IMR-90 (cell line): ENCODE results near the gene SFTPD. TPM values are rescaled to one million over a fixed set of nuclear protein-coding genes. Genes with fewer than 3 reads are reported as not detected.

Source experiments
- ATAC-seq: fragments of 200-7000 bp; cut with Tn5 transposase; 2 replicates; pipeline ENCODE4 v1.9.1; 2020; ENCODE audit warnings: low read depth, mild to moderate bottlenecking, moderate library complexity
- BruUV-seq: library from RNA; stranded (reverse); fragments of 400-500 nt; replicated peaks from 2 replicates; lab custom pipeline; 2021; lab: Mats Ljungman, UMichigan
- CTCF ChIA-PET: fragments of 300-600 bp; formaldehyde crosslinking; extraction: SDS; loops from one replicate; lab custom pipeline; 2021; ENCODE audit warnings: antibody characterized with exemption; lab: Yijun Ruan, JAX
- POLR2A ChIA-PET: fragments of 300-600 bp; sonication (Branson Sonifier 250); formaldehyde crosslinking; loops from one replicate; lab custom pipeline; 2022; ENCODE audit warnings: antibody characterized with exemption; ENCODE audit not compliant: unreplicated experiment; lab: Charles Lee
- DNase-seq: peaks from one replicate; pipeline ENCODE4 v3.0.0; 2013
- H2AFZ ChIP-seq: replicated peaks from 2 replicates; pipeline ENCODE3; 2013; ENCODE audit warnings: low read length, mild to moderate bottlenecking; ENCODE audit not compliant: poor library complexity
- H2AK5ac ChIP-seq: 2 replicates; pipeline ENCODE4 v1.6.1; 2013; ENCODE audit warnings: low read depth, low read length, inconsistent platforms
- H2AK9ac ChIP-seq: replicated peaks from 2 replicates; pipeline ENCODE3; 2013; ENCODE audit warnings: mild to moderate bottlenecking, low read depth, low read length, moderate library complexity; ENCODE audit not compliant: poor library complexity
- H2BK120ac ChIP-seq: 2 replicates; pipeline ENCODE4 v1.6.1; 2013; ENCODE audit warnings: low read depth, low read length, inconsistent platforms
- H2BK15ac ChIP-seq: 3 replicates; pipeline ENCODE4 v1.6.1; 2013; ENCODE audit warnings: low read depth, low read length, inconsistent platforms
- H2BK20ac ChIP-seq: 2 replicates; pipeline ENCODE4 v1.6.1; 2013; ENCODE audit warnings: low read depth, mild to moderate bottlenecking, inconsistent platforms, low read length, moderate library complexity
- H2BK5ac ChIP-seq: 2 replicates; pipeline ENCODE4 v1.6.1; 2013; ENCODE audit warnings: mild to moderate bottlenecking, low read depth, low read length, inconsistent platforms; ENCODE audit not compliant: poor library complexity, severe bottlenecking
- H3K14ac ChIP-seq: replicated peaks from 2 replicates; pipeline ENCODE4 v1.6.1; 2013; ENCODE audit warnings: low read depth, low read length, inconsistent platforms
- H3K18ac ChIP-seq: 2 replicates; pipeline ENCODE4 v1.6.1; 2013; ENCODE audit warnings: low read depth, low read length, control low read depth
- H3K23ac ChIP-seq: 2 replicates; pipeline ENCODE4 v1.6.1; 2013; ENCODE audit warnings: low read depth, low read length, inconsistent platforms
- H3K27ac ChIP-seq: 2 replicates; pipeline ENCODE4 v1.5.1; 2013; ENCODE audit warnings: mild to moderate bottlenecking, control low read depth, low read length; ENCODE audit not compliant: insufficient read depth
- H3K27me3 ChIP-seq: 2 replicates; pipeline ENCODE4 v1.6.1; 2013; ENCODE audit warnings: low read length; ENCODE audit not compliant: control insufficient read depth, insufficient read depth
- H3K36me3 ChIP-seq: 2 replicates; pipeline ENCODE4 v1.6.1; 2013; ENCODE audit warnings: low read length, mixed read lengths; ENCODE audit not compliant: control insufficient read depth, insufficient read depth
- H3K4ac ChIP-seq: 2 replicates; pipeline ENCODE4 v1.6.1; 2013; ENCODE audit warnings: low read depth, low read length, inconsistent platforms
- H3K4me1 ChIP-seq: 2 replicates; pipeline ENCODE4 v1.6.1; 2013; ENCODE audit warnings: low read length, mixed read lengths; ENCODE audit not compliant: control insufficient read depth, insufficient read depth
- H3K4me2 ChIP-seq: 2 replicates; pipeline ENCODE4 v1.6.1; 2013; ENCODE audit warnings: low read depth, mild to moderate bottlenecking, control low read depth, low read length, moderate library complexity
- H3K4me3 ChIP-seq: 2 replicates; pipeline ENCODE4 v1.5.1; 2013; ENCODE audit warnings: low read depth, mild to moderate bottlenecking, control low read depth, low read length, moderate library complexity; ENCODE audit not compliant: insufficient read depth
- H3K56ac ChIP-seq: 2 replicates; pipeline ENCODE4 v1.6.1; 2013; ENCODE audit warnings: low read length, inconsistent platforms; ENCODE audit not compliant: insufficient read depth; ENCODE audit errors: extremely low read depth
- H3K79me1 ChIP-seq, 2 experiments: 2 replicates each; pipeline ENCODE4 v1.6.1; 2013; ENCODE audit warnings: low read length in 2 of 2, inconsistent platforms in 1 of 2, low read depth in 1 of 2
- H3K9ac ChIP-seq: 2 replicates; pipeline ENCODE4 v1.6.1; 2013; ENCODE audit warnings: low read depth, low read length, control low read depth
- H3K9me1 ChIP-seq: 2 replicates; pipeline ENCODE4 v1.6.1; 2013; ENCODE audit warnings: low read length, inconsistent platforms; ENCODE audit not compliant: insufficient read depth
- H3K9me3 ChIP-seq: 2 replicates; pipeline ENCODE4 v1.6.1; 2013; ENCODE audit warnings: low read length; ENCODE audit not compliant: control insufficient read depth, insufficient read depth
- H4K20me1 ChIP-seq: 2 replicates; pipeline ENCODE4 v1.6.1; 2013; ENCODE audit warnings: low read length, inconsistent platforms; ENCODE audit not compliant: insufficient read depth
- H4K5ac ChIP-seq: 2 replicates; pipeline ENCODE4 v1.6.1; 2013; ENCODE audit warnings: mild to moderate bottlenecking, low read depth, low read length, control low read depth
- H4K8ac ChIP-seq, 2 experiments: 2 replicates each; pipeline ENCODE4 v1.6.1; 2013; ENCODE audit warnings: low read depth in 2 of 2, low read length in 2 of 2, control low read depth in 1 of 2, inconsistent platforms in 1 of 2
- H4K91ac ChIP-seq: 2 replicates; pipeline ENCODE4 v1.6.1; 2013; ENCODE audit warnings: low read depth, low read length, inconsistent platforms; ENCODE audit not compliant: insufficient read depth
- CEBPB ChIP-seq: IDR thresholded peaks from 2 replicates; pipeline ENCODE4 v1.6.1; 2012; ENCODE audit warnings: low read depth, low read length, improper control_type of control experiment
- CHD1 ChIP-seq: IDR thresholded peaks from 2 replicates; pipeline ENCODE4 v1.6.1; 2012; ENCODE audit warnings: low read depth, low read length, improper control_type of control experiment
- CTCF ChIP-seq: conservative IDR thresholded peaks from 2 replicates; pipeline ENCODE4 v1.5.1; 2012; ENCODE audit warnings: mild to moderate bottlenecking, low read depth, low read length, improper control_type of control experiment
- MAFK ChIP-seq: IDR thresholded peaks from 2 replicates; pipeline ENCODE4 v1.6.1; 2012; ENCODE audit warnings: low read depth, low read length, improper control_type of control experiment
- MAZ ChIP-seq: IDR thresholded peaks from 2 replicates; pipeline ENCODE4 v1.6.1; 2012; ENCODE audit warnings: low read depth, mild to moderate bottlenecking, low read length, improper control_type of control experiment, moderate library complexity, borderline replicate concordance
- MXI1 ChIP-seq: IDR thresholded peaks from 2 replicates; pipeline ENCODE4 v1.6.1; 2012; ENCODE audit warnings: low read depth, mild to moderate bottlenecking, low read length, moderate library complexity, borderline replicate concordance
- POLR2A ChIP-seq: IDR thresholded peaks from 2 replicates; pipeline ENCODE4 v1.6.1; 2012; ENCODE audit warnings: mild to moderate bottlenecking, low read depth, low read length
- RAD21 ChIP-seq: IDR thresholded peaks from 2 replicates; pipeline ENCODE4 v1.6.1; 2012; ENCODE audit warnings: low read length, improper control_type of control experiment
- RCOR1 ChIP-seq: IDR thresholded peaks from 2 replicates; pipeline ENCODE4 v1.6.1; 2012; ENCODE audit warnings: mild to moderate bottlenecking, low read length, improper control_type of control experiment; ENCODE audit not compliant: insufficient replicate concordance
- RFX5 ChIP-seq: IDR thresholded peaks from 2 replicates; pipeline ENCODE4 v1.8.0; 2012; ENCODE audit warnings: low read depth, mild to moderate bottlenecking, low read length, moderate library complexity
- SMC3 ChIP-seq: fragments of 150-350 bp; IDR thresholded peaks from 2 replicates; pipeline ENCODE4 v1.6.1; 2016; ENCODE audit warnings: low read depth, mild to moderate bottlenecking, antibody characterized with exemption, low read length, moderate library complexity
- WGBS, 2 experiments: methylation state at CpG; one replicate each; pipeline versions ENCODE4 v1.1.5 to v1.1.7; 2013; ENCODE audit warnings: missing lambda C conversion rate in 2 of 2; ENCODE audit not compliant: insufficient read length in 1 of 2; ENCODE audit errors: extremely low coverage in 2 of 2; 5-methylcytosine and 5-hydroxymethylcytosine counted together
- dilution Hi-C: fragments of 300-500 bp; cut with HindIII; formaldehyde crosslinking; loops from one replicate; pipeline ENCODE4 v1.14.3; 2018; ENCODE audit warnings: low sequenced_read_pairs; ENCODE audit not compliant: unreplicated experiment
- in situ Hi-C: fragments of 300-500 bp; cut with MboI; formaldehyde crosslinking; loops from 3 replicates; pipeline ENCODE4 v1.14.3; 2019; ENCODE audit warnings: low sequenced_read_pairs, inconsistent platforms, mixed read lengths
- intact Hi-C: fragments of 100-400 bp; cut with micrococcal nuclease; formaldehyde crosslinking; loops from 2 replicates; pipeline ENCODE4 v1.10.0; 2022
- polyA plus RNA-seq, 3 experiments: library from polyadenylated mRNA; depleted of rRNA; stranded (reverse); fragments of >200 nt; gene quantifications; 2 replicates each; pipeline ENCODE4 v1.2.3, GENCODE V29; 2012; ENCODE audit warnings: low replicate concordance in 1 of 3
- total RNA-seq: library from RNA; depleted of rRNA; stranded (reverse); fragments of >200 nt; gene quantifications from 2 replicates; pipeline ENCODE4 v1.2.3, GENCODE V29; 2012

The SFTPD gene
- total and polyA plus RNA-seq, 2 of the 4 experiments (the other 2 are of a cell fraction) = not detected

- no peak overlapping the region for H2AFZ ChIP-seq
- no peaks in the 10 kb centered on the region for H4K20me1 ChIP-seq
- H3K23ac ChIP-seq = no peak overlapping the region
- no peaks in the 10 kb centered on the region for H3K27me3 ChIP-seq
- WGBS, 2 experiments = no CpG with 5 or more reads among the region's 1 CpG
- ATAC-seq = no peak
- DNase-seq = no peak
- H3K36me3 ChIP-seq = no peaks in the 10 kb centered on the region
- no peaks in the 10 kb centered on the region for H3K4me1 ChIP-seq
- no peak overlapping the region for H3K27ac ChIP-seq
- no peaks in the 10 kb centered on the region for H3K9me3 ChIP-seq
- no peak overlapping the region for H4K8ac ChIP-seq
- intact Hi-C loops (no loop called here), dilution Hi-C loops (no loop called here), in situ Hi-C loops (no loop called here)
- no peak overlapping the region for H3K4ac ChIP-seq
- BruUV-seq = no TSS peak
- H2BK5ac ChIP-seq = no peak overlapping the region
- no peak overlapping the region for H2BK120ac ChIP-seq
- no peak overlapping the region for H2AK9ac ChIP-seq
- H3K4me2 ChIP-seq = no peak overlapping the region
- no peak overlapping the region for H2AK5ac ChIP-seq
- no peak for TF ChIP-seq MXI1
- no peak for TF ChIP-seq CTCF
- no peak for TF ChIP-seq RCOR1
- no peak for TF ChIP-seq CEBPB
- no peak for TF ChIP-seq CHD1
- no peak for TF ChIP-seq POLR2A
- no peak for TF ChIP-seq MAZ
- TF ChIP-seq RFX5 = no peak
- no peak for TF ChIP-seq RAD21
- no peak for TF ChIP-seq MAFK
- TF ChIP-seq SMC3 = no peak
- no peak overlapping the region for H4K5ac ChIP-seq
- no peaks in the 10 kb centered on the region for H3K9me1 ChIP-seq
- CTCF ChIA-PET = no interaction called here
- POLR2A ChIA-PET = no interaction called here
- H3K9ac ChIP-seq = no peak overlapping the region
- H4K91ac ChIP-seq = no peak overlapping the region
- no peak overlapping the region for H2BK20ac ChIP-seq
- no peak overlapping the region for H3K18ac ChIP-seq
- H3K14ac ChIP-seq = no peak overlapping the region
- H2BK15ac ChIP-seq = no peak overlapping the region
- no peak overlapping the region for H3K56ac ChIP-seq
- H3K79me1 ChIP-seq = no peaks in the 10 kb centered on the region
- H3K4me3 ChIP-seq = no peak overlapping the region
These were observed 58.4 kb downstream of the SFTPD start for GRCh38 chr10:79890469-79890868.
